HL-60 (cell line): ENCODE data around the gene DCN.

Experiments
- DNase-seq, 2 experiments: peaks; one replicate each; pipeline ENCODE4 v3.0.0-alpha.2; 2010 to 2020; ENCODE audit warnings: low read depth in 1 of 2, low spot score in 1 of 2
- H3K27ac ChIP-seq: fragments of 250-450 bp; sonication (Bioruptor Pico); replicated peaks from 2 replicates; pipeline ENCODE4 v1.5.1; 2020; ENCODE audit warnings: mild to moderate bottlenecking, moderate library complexity
- H3K27me3 ChIP-seq: fragments of 250-450 bp; sonication (Bioruptor Pico); 2 replicates; pipeline ENCODE4 v1.5.1; 2021; ENCODE audit warnings: mild to moderate bottlenecking, moderate library complexity; ENCODE audit not compliant: insufficient read depth, poor library complexity, severe bottlenecking
- H3K4me3 ChIP-seq: replicated peaks from 2 replicates; pipeline ENCODE4 v1.5.1; 2011; ENCODE audit warnings: mild to moderate bottlenecking, control low read depth, low read length; ENCODE audit not compliant: insufficient read depth
- CTCF ChIP-seq: IDR thresholded peaks from one replicate; pipeline ENCODE4 v1.5.1; 2011; ENCODE audit warnings: low read length, control low read depth, inconsistent platforms; ENCODE audit not compliant: insufficient read depth
- GABPA ChIP-seq: IDR thresholded peaks from 2 replicates; pipeline ENCODE4 v1.6.1; 2012; ENCODE audit warnings: low read depth
- POLR2AphosphoS5 ChIP-seq: IDR thresholded peaks from 2 replicates; pipeline ENCODE4 v1.6.1; 2012; ENCODE audit warnings: low read depth
- REST ChIP-seq: IDR thresholded peaks from 2 replicates; pipeline ENCODE4 v1.6.1; 2012; ENCODE audit warnings: low read depth; ENCODE audit not compliant: insufficient replicate concordance
- SPI1 ChIP-seq: IDR thresholded peaks from 2 replicates; pipeline ENCODE4 v1.6.1; 2012; ENCODE audit warnings: low read depth, mild to moderate bottlenecking, borderline replicate concordance

Gene DCN

GRCh38 chr12:91127751-91128150, 54.9 kb downstream of the DCN start:
- no peak for TF ChIP-seq CTCF
- no peak for TF ChIP-seq GABPA
- TF ChIP-seq POLR2AphosphoS5: no peak
- TF ChIP-seq SPI1: no peak
- TF ChIP-seq REST: no peak

GRCh38 chr12:91127306-91127705, 55.3 kb downstream of the DCN start:
- H3K27ac ChIP-seq: no peak overlapping the region
- no peak overlapping the region for H3K4me3 ChIP-seq
- TF ChIP-seq CTCF (no peak), REST (no peak), SPI1 (no peak), GABPA (no peak), POLR2AphosphoS5 (no peak)
- peaks cover 2% of the 10 kb centered on the region for H3K27me3 ChIP-seq
- no peak for DNase-seq

More at GRCh38 chr12:91127751-91128150, 54.9 kb downstream of the DCN start:
- Histone ChIP-seq H3K27me3 (peaks cover 2% of the 10 kb centered on the region), H3K4me3 (no peak overlapping the region), H3K27ac (no peak overlapping the region)
- DNase-seq: no peak

- peaks cover 2% of the 10 kb centered on the region for H3K27me3 ChIP-seq
- no peak overlapping the region for H3K27ac ChIP-seq
- no peak for TF ChIP-seq CTCF
- no peak for TF ChIP-seq GABPA
- no peak for TF ChIP-seq SPI1
- no peak for TF ChIP-seq POLR2AphosphoS5
- TF ChIP-seq REST: no peak
- DNase-seq: no peak
- no peak overlapping the region for H3K4me3 ChIP-seq
Observed at GRCh38 chr12:91126516-91126915, 56.1 kb downstream of the DCN start.
